K562 (cell line): Measurements from ENCODE around the gene GUCY1A1. TPM values are rescaled to one million over a fixed set of nuclear protein-coding genes. Genes with fewer than 3 reads are reported as not detected.

Experiments
- ATAC-seq: fragments of 200-7000 bp; cut with Tn5 transposase; 3 replicates; pipeline ENCODE4 v1.9.1; 2020; ENCODE audit warnings: moderate library complexity
- BruUV-seq: library from RNA; stranded (reverse); fragments of 400-500 nt; replicated peaks from 2 replicates; lab custom pipeline; 2021; lab: Mats Ljungman, UMichigan
- CTCF ChIA-PET: fragments of 300-600 bp; formaldehyde crosslinking; extraction: SDS; loops from one replicate; lab custom pipeline; 2021; ENCODE audit warnings: low intra/inter-chr PET ratio; lab: Yijun Ruan, JAX
- POLR2A ChIA-PET: fragments of 300-600, 350-650 bp; sonication (Branson Sonifier 250); formaldehyde crosslinking; extraction: SDS; loops from one replicate; lab custom pipeline; 2021; ENCODE audit warnings: antibody characterized with exemption, inconsistent platforms; lab: Yijun Ruan, JAX
- DNase-seq, 4 experiments: peaks; one replicate each; pipeline versions ENCODE4 v3.0.0 to v3.0.0-alpha.2; 2011 to 2018; ENCODE audit warnings: low spot score in 3 of 4, mixed read lengths in 3 of 4; ENCODE audit errors: extremely low read depth in 1 of 4
- FAIRE-seq: peaks from 2 replicates; lab custom pipeline; 2011; peaks lifted over from hg19 to GRCh38; lab: Jason Lieb, UNC
- H2AFZ ChIP-seq: 2 replicates; pipeline ENCODE4 v1.6.0; 2011; ENCODE audit warnings: low read depth, low read length, control low read depth, inconsistent platforms
- H3K27ac ChIP-seq: fragments of 200-600 bp; 3 replicates; pipeline ENCODE4 v1.8.0; 2011; ENCODE audit warnings: low read depth, mild to moderate bottlenecking, control low read depth, inconsistent platforms, low read length, moderate library complexity, mixed read lengths; ENCODE audit errors: extremely low read depth
- H3K27me3 ChIP-seq, 2 experiments: fragments of 300-600 bp in 1 of 2; 2 replicates in 1 of 2; 3 replicates in 1 of 2; pipeline versions ENCODE4 v1.6.0 to v1.8.0; 2011; ENCODE audit warnings: inconsistent platforms in 2 of 2, low read length in 2 of 2, mild to moderate bottlenecking in 1 of 2, mixed read lengths in 1 of 2, moderate library complexity in 1 of 2; ENCODE audit not compliant: control insufficient read depth in 2 of 2, insufficient read depth in 2 of 2
- H3K36me3 ChIP-seq: fragments of 300-600 bp; 3 replicates; pipeline ENCODE4 v1.8.0; 2011; ENCODE audit warnings: mild to moderate bottlenecking, low read length, inconsistent platforms; ENCODE audit not compliant: control insufficient read depth, insufficient read depth
- H3K4me1 ChIP-seq, 2 experiments: fragments of 200-600 bp in 1 of 2; replicated peaks in 1 of 2; 2 replicates in 1 of 2; 3 replicates in 1 of 2; pipeline versions ENCODE4 v1.5.1 to v1.8.0; 2011; ENCODE audit warnings: inconsistent platforms in 2 of 2, low read length in 2 of 2, mild to moderate bottlenecking in 1 of 2, mixed read lengths in 1 of 2, moderate library complexity in 1 of 2; ENCODE audit not compliant: control insufficient read depth in 2 of 2, insufficient read depth in 2 of 2
- H3K4me2 ChIP-seq: 2 replicates; pipeline ENCODE4 v1.6.1; 2011; ENCODE audit warnings: low read length, control low read depth, inconsistent platforms, mixed read lengths; ENCODE audit not compliant: insufficient read depth
- H3K4me3 ChIP-seq: fragments of 200-600 bp; sonication (generic), shearing (Covaris generic); 2 replicates; pipeline ENCODE4 v1.5.1; 2016; ENCODE audit warnings: control low read depth, inconsistent platforms
- H3K79me2 ChIP-seq: fragments of 200-600 bp; 3 replicates; pipeline ENCODE4 v1.8.0; 2011; ENCODE audit warnings: low read length, inconsistent platforms; ENCODE audit not compliant: control insufficient read depth, insufficient read depth
- H3K9ac ChIP-seq, 2 experiments: 2 replicates each; pipeline versions ENCODE4 v1.6.0 to v1.6.1; 2011; ENCODE audit warnings: low read depth in 2 of 2, low read length in 2 of 2, control low read depth in 1 of 2, inconsistent platforms in 1 of 2, mild to moderate bottlenecking in 1 of 2, mixed read lengths in 1 of 2; ENCODE audit not compliant: insufficient read depth in 1 of 2
- H3K9me1 ChIP-seq: one replicate; pipeline ENCODE4 v1.6.0; 2011; ENCODE audit warnings: inconsistent platforms, mild to moderate bottlenecking, low read length, moderate library complexity; ENCODE audit not compliant: control insufficient read depth, insufficient read depth
- H3K9me3 ChIP-seq: replicated peaks from 2 replicates; pipeline ENCODE4 v1.5.1; 2011; ENCODE audit warnings: low read depth, low read length, inconsistent platforms; ENCODE audit not compliant: control insufficient read depth, insufficient read depth
- H4K20me1 ChIP-seq: replicated peaks from 2 replicates; pipeline ENCODE4 v1.6.1; 2011; ENCODE audit warnings: low read length, inconsistent platforms, mixed read lengths; ENCODE audit not compliant: control insufficient read depth, insufficient read depth
- ETV1 ChIP-seq: fragments of 450-650 bp; conservative IDR thresholded peaks from 2 replicates; pipeline ENCODE4 v1.6.1; 2016; ENCODE audit warnings: missing genetic modification characterization, control low read depth, low read depth, missing compliant biosample characterization
- GATA2 ChIP-seq: sonication (generic); formaldehyde crosslinking; IDR thresholded peaks from 2 replicates; pipeline ENCODE4 v1.4.0; 2020; ENCODE audit warnings: mild to moderate bottlenecking, missing genetic modification reagents
- RCOR1 ChIP-seq, 2 experiments: IDR thresholded peaks; 2 replicates each; pipeline ENCODE4 v1.6.1; 2012; ENCODE audit warnings: low read depth in 2 of 2, low read length in 2 of 2, borderline replicate concordance in 1 of 2, improper control_type of control experiment in 1 of 2
- U2AF2 ChIP-seq: fragments of 200-400 bp; formaldehyde crosslinking; optimal IDR thresholded peaks from 2 replicates; pipeline ENCODE3; 2017; ENCODE audit warnings: low read depth, mild to moderate bottlenecking, low read length
- ZNF23 ChIP-seq: fragments of 250-450 bp; sonication (Bioruptor Pico); IDR thresholded peaks from 2 replicates; pipeline ENCODE4 v1.4.0; 2020; ENCODE audit warnings: mild to moderate bottlenecking
- ZNF644 ChIP-seq: fragments of 200-800 bp; sonication (Bioruptor generic); IDR thresholded peaks from 2 replicates; pipeline ENCODE4 v1.6.1; 2016; ENCODE audit warnings: low read depth, missing genetic modification characterization, missing compliant biosample characterization
- ZNF655 ChIP-seq: fragments of 250-450 bp; sonication (Bioruptor Pico); IDR thresholded peaks from 2 replicates; pipeline ENCODE4 v1.5.0; 2021
- ZNF695 ChIP-seq: fragments of 450-650 bp; formaldehyde crosslinking; IDR thresholded peaks from 2 replicates; pipeline ENCODE4 v1.4.0; 2020; ENCODE audit warnings: mild to moderate bottlenecking, moderate library complexity
- WGBS: fragments of 100-300 bp; shearing (Covaris generic); methylation state at CpG from one replicate; pipeline ENCODE4 v1.1.6; 2016; ENCODE audit warnings: low coverage, mixed read lengths; ENCODE audit not compliant: insufficient coverage; ENCODE audit errors: missing lambda C conversion rate; 5-methylcytosine and 5-hydroxymethylcytosine counted together
- in situ Hi-C: fragments of 300-500 bp; cut with MboI; formaldehyde crosslinking; loops from 4 replicates; pipeline ENCODE4 v1.15.0; 2018; ENCODE audit warnings: inconsistent platforms, mixed read lengths
- intact Hi-C: fragments of 100-400 bp; cut with micrococcal nuclease; formaldehyde crosslinking; loops from 2 replicates; pipeline ENCODE4 v1.14.2; 2022
- polyA plus RNA-seq, 8 experiments: library from polyadenylated mRNA; depleted of rRNA in 4 of 8; stranded (reverse) in 5 of 8; unstranded in 3 of 8; fragments of >200 nt; fragmentation: Nextera tagmentation in 2 of 8; fragmentation: Illumina TruSeq in 1 of 8; extraction: Ambion mirVana in 2 of 8; extraction: Trizol in 1 of 8; gene quantifications; 2 replicates each; pipeline versions ENCODE4 v1.2.1 to v1.2.3, GENCODE V29; 2011 to 2014; ENCODE audit warnings: inconsistent platforms in 1 of 8, missing spikeins in 1 of 8
- total RNA-seq, 7 experiments: library from RNA; depleted of rRNA in 6 of 7; stranded (reverse); fragments of >200 nt in 6 of 7; fragmentation: Illumina TruSeq in 2 of 7; extraction: Trizol in 2 of 7; gene quantifications; 2 replicates each; pipeline versions ENCODE4 v1.2.1 to v1.2.3, GENCODE V29; 2011 to 2021; ENCODE audit warnings: low replicate concordance in 1 of 7
- TF ChIP-seq, protein P1 (sequence below): fragments of 250-450 bp; sonication (Bioruptor Pico); IDR thresholded peaks from 2 replicates; pipeline ENCODE4 v1.5.0; 2020; ENCODE audit warnings: mild to moderate bottlenecking

GUCY1A1 gene
- total and polyA plus RNA-seq, 9 of the 15 experiments (the other 6 are each of a cell fraction or from before 2014, with no cell fraction given): not detected

DNA sequence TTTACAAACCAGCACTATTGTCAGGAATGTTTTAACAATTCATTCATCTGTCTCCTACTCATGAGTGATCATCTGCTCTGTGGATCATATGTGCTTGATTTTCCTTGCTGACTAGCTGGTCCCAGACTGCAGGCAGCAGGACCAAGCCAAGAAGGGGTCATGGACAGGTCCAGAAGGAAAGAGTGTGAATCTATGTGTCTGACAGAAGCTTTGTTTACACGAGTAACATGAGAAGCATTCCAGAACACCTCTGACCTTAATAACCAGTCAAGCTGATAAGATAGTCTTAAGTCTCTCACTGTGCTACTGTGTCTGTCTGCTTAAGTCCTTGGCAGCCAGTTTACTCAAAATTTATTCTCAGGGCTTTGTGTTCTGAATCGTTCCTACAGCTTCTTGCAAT is 39.0 kb downstream of the GUCY1A1 start:
- FAIRE-seq: no peak
- no TSS peak for BruUV-seq

GRCh38 chr4:155706147-155706546 is 39.5 kb downstream of the GUCY1A1 start:
- ChIA-PET CTCF (interaction anchor here (0.6 kb wide), 1 partner anchor 66 kb away, joined by 3 read pairs; no protein-coding TSS in a partner anchor), POLR2A (no interaction called here)
- Histone ChIP-seq H3K9me1 (no peaks in the 10 kb centered on the region), H2AFZ (no peak overlapping the region), H3K4me2 (no peak overlapping the region), H3K4me3 (no peak overlapping the region), H3K9me3 (no peaks in the 10 kb centered on the region), H3K27me3 (no peaks in the 10 kb centered on the region), H3K4me1 (no peaks in the 10 kb centered on the region), H3K79me2 (no peaks in the 10 kb centered on the region), H3K9ac (no peak overlapping the region), H3K36me3 (no peaks in the 10 kb centered on the region), H4K20me1 (no peaks in the 10 kb centered on the region), H3K27ac (no peak overlapping the region)
- in situ Hi-C loops (no loop called here), intact Hi-C loops (no loop called here)
- BruUV-seq: no TSS peak
- ATAC-seq (no peak), FAIRE-seq (no peak), DNase-seq (no peak)
- TF ChIP-seq U2AF2 (no peak), RCOR1 (IDR thresholded peaks at IDR 0.05; ENCODE audit: borderline replicate concordance in 1 of 2, low read depth in 2 of 2, low read length in 2 of 2) (no peak), GATA2 (CRISPR knock-in tag) (no peak), ETV1 (no peak)
- TF ChIP-seq, protein P1, sequence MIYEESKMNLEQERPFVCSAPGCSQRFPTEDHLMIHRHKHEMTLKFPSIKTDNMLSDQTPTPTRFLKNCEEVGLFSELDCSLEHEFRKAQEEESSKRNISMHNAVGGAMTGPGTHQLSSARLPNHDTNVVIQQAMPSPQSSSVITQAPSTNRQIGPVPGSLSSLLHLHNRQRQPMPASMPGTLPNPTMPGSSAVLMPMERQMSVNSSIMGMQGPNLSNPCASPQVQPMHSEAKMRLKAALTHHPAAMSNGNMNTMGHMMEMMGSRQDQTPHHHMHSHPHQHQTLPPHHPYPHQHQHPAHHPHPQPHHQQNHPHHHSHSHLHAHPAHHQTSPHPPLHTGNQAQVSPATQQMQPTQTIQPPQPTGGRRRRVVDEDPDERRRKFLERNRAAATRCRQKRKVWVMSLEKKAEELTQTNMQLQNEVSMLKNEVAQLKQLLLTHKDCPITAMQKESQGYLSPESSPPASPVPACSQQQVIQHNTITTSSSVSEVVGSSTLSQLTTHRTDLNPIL (CRISPR knock-in tag): no peak
- WGBS: 0% methylated on average over 2 of the region's 2 CpGs

More for the DNA sequence above, 39.0 kb downstream of the GUCY1A1 start:
- ChIA-PET POLR2A (no interaction called here), CTCF (no interaction called here)
- no peaks in the 10 kb centered on the region for H3K27me3 ChIP-seq
- no peaks in the 10 kb centered on the region for H3K9me3 ChIP-seq
- no peak overlapping the region for H2AFZ ChIP-seq
- TF ChIP-seq ZNF23 (CRISPR knock-in tag) (no peak), ZNF644 (no peak), ZNF655 (CRISPR knock-in tag) (no peak), ZNF695 (CRISPR knock-in tag) (no peak)
- no peaks in the 10 kb centered on the region for H3K4me1 ChIP-seq
- in situ Hi-C loops: no loop called here
- H3K4me2 ChIP-seq: no peak overlapping the region
- DNase-seq: no peak
- no peak for ATAC-seq
- no peaks in the 10 kb centered on the region for H4K20me1 ChIP-seq
- 0% methylated on average over 2 of the region's 2 CpGs for WGBS
- H3K9ac ChIP-seq: no peak overlapping the region
- intact Hi-C loops: no loop called here
- H3K27ac ChIP-seq: no peak overlapping the region
- no peak overlapping the region for H3K4me3 ChIP-seq
- H3K9me1 ChIP-seq: no peaks in the 10 kb centered on the region
- H3K79me2 ChIP-seq: no peaks in the 10 kb centered on the region
- H3K36me3 ChIP-seq: no peaks in the 10 kb centered on the region
